DOHH2 (cell line): ENCODE results near the gene MTHFR.

Experiments used
- H3F3A ChIP-seq: fragments of 200-600 bp; sonication (generic), shearing (Covaris generic); 2 replicates; pipeline ENCODE4 v1.6.0; 2016; ENCODE audit warnings: antibody characterized with exemption, mild to moderate bottlenecking; ENCODE audit not compliant: control insufficient read depth, insufficient read depth
- H3K27ac ChIP-seq: fragments of 200-600 bp; sonication (generic); 2 replicates; pipeline ENCODE4 v1.5.1; 2014; ENCODE audit warnings: low read depth, mild to moderate bottlenecking, low read length, moderate library complexity
- H3K27me3 ChIP-seq: fragments of 200-600 bp; sonication (generic); 2 replicates; pipeline ENCODE4 v1.6.1; 2014; ENCODE audit warnings: mild to moderate bottlenecking, low read length, mixed read lengths; ENCODE audit not compliant: control insufficient read depth
- H3K36me3 ChIP-seq: fragments of 200-600 bp; sonication (generic); 2 replicates; pipeline ENCODE4 v1.6.1; 2014; ENCODE audit warnings: mild to moderate bottlenecking, low read length, moderate library complexity, mixed read lengths; ENCODE audit not compliant: control insufficient read depth
- H3K4me1 ChIP-seq: fragments of 200-600 bp; sonication (generic); 2 replicates; pipeline ENCODE4 v1.6.1; 2014; ENCODE audit warnings: mild to moderate bottlenecking, low read length, mixed read lengths; ENCODE audit not compliant: control insufficient read depth
- H3K4me2 ChIP-seq: fragments of 200-600 bp; sonication (generic); 2 replicates; pipeline ENCODE4 v1.6.0; 2014; ENCODE audit warnings: mild to moderate bottlenecking, low read length, moderate library complexity
- H3K4me3 ChIP-seq: fragments of 200-600 bp; sonication (generic); 2 replicates; pipeline ENCODE4 v1.5.1; 2014; ENCODE audit warnings: mild to moderate bottlenecking, low read length, mixed read lengths
- H3K79me2 ChIP-seq: fragments of 200-600 bp; sonication (generic); 2 replicates; pipeline ENCODE4 v1.6.1; 2014; ENCODE audit warnings: mild to moderate bottlenecking, low read length, mixed read lengths; ENCODE audit not compliant: control insufficient read depth
- H3K9me2 ChIP-seq: fragments of 200-600 bp; sonication (generic); replicated peaks from 2 replicates; pipeline ENCODE4 v1.6.1; 2014; ENCODE audit warnings: mild to moderate bottlenecking, low read length, mixed read lengths; ENCODE audit not compliant: control insufficient read depth
- H3K9me3 ChIP-seq: fragments of 200-600 bp; sonication (generic); 2 replicates; pipeline ENCODE4 v1.6.1; 2014; ENCODE audit warnings: antibody characterized with exemption, low read length, mixed read lengths; ENCODE audit not compliant: control insufficient read depth, insufficient read depth
- H4K20me1 ChIP-seq: fragments of 200-600 bp; sonication (generic); 2 replicates; pipeline ENCODE4 v1.6.0; 2014; ENCODE audit warnings: low read depth, mild to moderate bottlenecking, antibody characterized with exemption, low read length, moderate library complexity; ENCODE audit not compliant: control insufficient read depth, insufficient read depth
- EZH2phosphoT487 ChIP-seq: fragments of 200-600 bp; sonication (generic); IDR thresholded peaks from 2 replicates; pipeline ENCODE4 v1.6.1; 2017; ENCODE audit warnings: borderline replicate concordance, mild to moderate bottlenecking, antibody characterized with exemption, low read length, moderate library complexity, mixed read lengths
- TF ChIP-seq, protein P1 (sequence below): fragments of 200-600 bp; sonication (generic); IDR thresholded peaks from one replicate; pipeline ENCODE4 v1.5.1; 2014; ENCODE audit warnings: antibody characterized with exemption, mild to moderate bottlenecking, low read depth, low read length; ENCODE audit not compliant: poor library complexity, severe bottlenecking

The MTHFR gene

DNA sequence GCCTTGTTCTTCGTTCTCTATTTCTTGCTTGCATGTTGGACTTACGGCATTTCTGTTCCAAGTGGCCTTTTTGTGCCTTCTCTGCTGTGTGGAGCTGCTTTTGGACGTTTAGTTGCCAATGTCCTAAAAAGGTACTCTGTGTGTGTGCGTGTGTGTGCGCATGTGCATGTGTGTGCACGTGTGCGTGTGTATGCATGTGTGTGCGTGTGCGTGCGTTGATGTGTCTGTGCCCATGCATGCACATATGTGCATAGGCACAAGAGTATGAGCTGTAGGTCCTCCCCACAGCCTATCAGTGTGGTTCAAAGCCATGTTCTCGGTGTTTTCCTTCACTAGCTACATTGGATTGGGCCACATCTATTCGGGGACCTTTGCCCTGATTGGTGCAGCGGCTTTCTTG, 28.1 kb upstream of the MTHFR start:
- H3K4me1 ChIP-seq, result peaks cover 4% of the 10 kb centered on the region; the same call in 1 of the 2 replicates
- TF ChIP-seq EZH2phosphoT487, result no peak
- TF ChIP-seq, protein P1, sequence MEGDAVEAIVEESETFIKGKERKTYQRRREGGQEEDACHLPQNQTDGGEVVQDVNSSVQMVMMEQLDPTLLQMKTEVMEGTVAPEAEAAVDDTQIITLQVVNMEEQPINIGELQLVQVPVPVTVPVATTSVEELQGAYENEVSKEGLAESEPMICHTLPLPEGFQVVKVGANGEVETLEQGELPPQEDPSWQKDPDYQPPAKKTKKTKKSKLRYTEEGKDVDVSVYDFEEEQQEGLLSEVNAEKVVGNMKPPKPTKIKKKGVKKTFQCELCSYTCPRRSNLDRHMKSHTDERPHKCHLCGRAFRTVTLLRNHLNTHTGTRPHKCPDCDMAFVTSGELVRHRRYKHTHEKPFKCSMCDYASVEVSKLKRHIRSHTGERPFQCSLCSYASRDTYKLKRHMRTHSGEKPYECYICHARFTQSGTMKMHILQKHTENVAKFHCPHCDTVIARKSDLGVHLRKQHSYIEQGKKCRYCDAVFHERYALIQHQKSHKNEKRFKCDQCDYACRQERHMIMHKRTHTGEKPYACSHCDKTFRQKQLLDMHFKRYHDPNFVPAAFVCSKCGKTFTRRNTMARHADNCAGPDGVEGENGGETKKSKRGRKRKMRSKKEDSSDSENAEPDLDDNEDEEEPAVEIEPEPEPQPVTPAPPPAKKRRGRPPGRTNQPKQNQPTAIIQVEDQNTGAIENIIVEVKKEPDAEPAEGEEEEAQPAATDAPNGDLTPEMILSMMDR, result no peak
- H3K9me2 ChIP-seq, result no peaks in the 10 kb centered on the region
- no peaks in the 10 kb centered on the region for H3K27me3 ChIP-seq
- no peak overlapping the region for H3K27ac ChIP-seq
- H3K4me2 ChIP-seq, result no peak overlapping the region
- H3K4me3 ChIP-seq, result no peak overlapping the region
- H3K36me3 ChIP-seq, result peaks cover 92% of the 10 kb centered on the region
- H3F3A ChIP-seq, result no peaks in the 10 kb centered on the region; the same call in 1 of the 2 replicates
- no peaks in the 10 kb centered on the region for H3K9me3 ChIP-seq
- H4K20me1 ChIP-seq, result no peaks in the 10 kb centered on the region; the same call in 1 of the 2 replicates
- H3K79me2 ChIP-seq, result no peaks in the 10 kb centered on the region

DNA sequence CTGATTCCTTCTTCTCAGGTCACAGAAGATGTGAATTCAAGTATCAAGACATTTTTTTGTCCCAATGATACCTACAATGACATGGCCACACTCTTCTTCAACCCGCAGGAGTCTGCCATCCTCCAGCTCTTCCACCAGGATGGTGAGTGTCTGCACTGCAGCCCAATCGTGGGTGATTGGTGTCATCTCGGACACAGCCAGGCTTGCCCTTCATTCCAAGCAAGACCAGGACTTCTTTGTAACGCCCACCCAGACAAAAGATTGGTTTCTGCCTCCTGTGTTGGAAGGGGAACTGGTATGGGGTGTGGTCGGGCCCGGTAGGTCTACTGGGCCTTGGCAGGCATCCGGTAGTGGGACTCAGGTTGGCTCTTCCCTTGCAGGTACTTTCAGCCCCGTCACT, 27.7 kb upstream of the MTHFR start:
- no peaks in the 10 kb centered on the region for H3K79me2 ChIP-seq
- TF ChIP-seq, protein P1, result no peak
- TF ChIP-seq EZH2phosphoT487, result no peak
- no peak overlapping the region for H3K4me3 ChIP-seq
- H3K4me2 ChIP-seq, result no peak overlapping the region
- no peak overlapping the region for H3K27ac ChIP-seq
- H3K4me1 ChIP-seq, result peaks cover 3% of the 10 kb centered on the region; the same call in 1 of the 2 replicates
- H4K20me1 ChIP-seq, result no peaks in the 10 kb centered on the region; the same call in 1 of the 2 replicates
- peaks cover 92% of the 10 kb centered on the region for H3K36me3 ChIP-seq
- no peaks in the 10 kb centered on the region for H3K27me3 ChIP-seq
- no peaks in the 10 kb centered on the region; the same call in 1 of the 2 replicates for H3F3A ChIP-seq
- no peaks in the 10 kb centered on the region for H3K9me3 ChIP-seq
- H3K9me2 ChIP-seq, result no peaks in the 10 kb centered on the region

DNA sequence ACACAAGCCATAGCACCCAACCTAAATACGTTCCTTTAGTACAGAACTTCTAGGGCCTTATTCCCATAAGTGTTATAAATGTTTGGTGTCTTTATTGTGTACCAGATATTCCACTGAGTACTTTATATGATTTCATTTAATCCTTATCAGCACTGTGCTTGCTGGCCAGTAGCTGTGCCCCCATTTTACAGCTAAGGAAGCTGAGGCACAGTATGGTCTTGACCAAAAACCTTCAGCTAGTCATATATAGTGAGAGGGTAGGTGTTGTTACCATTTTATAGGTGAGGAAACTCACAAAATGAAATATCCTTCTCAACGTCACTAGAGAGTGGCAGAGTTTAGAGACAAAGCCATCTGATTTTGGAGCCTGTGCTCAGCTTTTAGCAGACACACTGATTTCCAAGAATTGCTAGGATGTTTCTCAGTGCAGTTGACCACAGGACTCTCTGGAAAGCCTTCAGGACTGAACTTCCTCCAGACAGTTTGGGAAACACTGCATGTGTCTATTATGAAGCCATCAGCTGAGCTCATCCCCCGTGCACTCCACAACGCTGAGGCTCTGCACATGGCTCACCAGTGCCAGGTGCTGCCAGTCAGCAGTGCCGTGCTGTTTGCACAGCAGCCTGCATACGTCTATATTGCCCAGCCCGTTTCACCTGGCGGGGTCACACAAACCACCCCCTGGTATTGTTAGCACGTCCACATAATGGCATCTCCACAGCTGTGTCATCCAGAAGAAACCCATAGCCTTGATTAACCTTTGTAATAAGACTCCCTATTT, 26.4 kb upstream of the MTHFR start:
- Histone ChIP-seq H3K27me3 (no peaks in the 10 kb centered on the region), H3K9me3 (no peaks in the 10 kb centered on the region), H3K4me1 (no peaks in the 10 kb centered on the region), H3F3A (no peaks in the 10 kb centered on the region; the same call in 1 of the 2 replicates), H3K9me2 (no peaks in the 10 kb centered on the region), H3K36me3 (peaks cover 90% of the 10 kb centered on the region), H3K79me2 (no peaks in the 10 kb centered on the region), H3K4me2 (no peak overlapping the region), H3K4me3 (no peak overlapping the region), H4K20me1 (no peaks in the 10 kb centered on the region; the same call in 1 of the 2 replicates), H3K27ac (no peak overlapping the region)
- TF ChIP-seq, protein P1, result no peak
- TF ChIP-seq EZH2phosphoT487, result no peak
